ENCODE measurements around the gene KCNH2. TPM values are rescaled to one million over a fixed set of nuclear protein-coding genes. Genes with fewer than 3 reads are reported as not detected.

KCNH2 gene
- total RNA-seq, 1 donor from 2014 or later: 0.37 TPM

DNA sequence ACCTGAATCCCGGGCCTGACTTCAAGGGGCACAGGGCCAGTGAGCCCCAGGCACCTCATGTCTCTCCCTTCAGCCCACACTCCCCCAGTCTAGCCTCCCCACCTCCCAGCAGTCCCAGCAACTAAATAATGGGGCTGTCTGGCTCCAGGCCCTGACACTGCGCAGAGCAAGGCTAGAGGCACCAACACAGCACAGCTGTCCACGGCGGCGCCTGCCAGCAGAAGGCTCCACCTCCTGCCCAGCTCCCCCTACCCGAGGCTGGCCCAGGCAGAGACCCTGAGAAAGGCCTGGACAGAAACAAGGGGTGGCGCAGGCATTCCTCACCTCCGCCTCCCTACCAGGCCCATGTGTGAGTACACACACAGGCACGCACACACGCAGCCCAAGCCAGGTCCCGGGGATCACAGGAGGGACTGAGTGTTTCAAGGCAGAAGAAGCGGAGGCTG, 6.1 kb downstream of the KCNH2 start:
- Mint-ChIP-seq H3K27me3 (peaks cover 23% of the 10 kb centered on the region), H3K9me3 (no peaks in the 10 kb centered on the region), H3K4me1 (peaks cover 12% of the 10 kb centered on the region), H3K4me3 (no peak overlapping the region), H3K36me3 (ENCODE audit: low read depth) (peaks cover 3% of the 10 kb centered on the region), H3K27ac (no peak overlapping the region)
- DNase-seq: no peak
- intact Hi-C loops (cut with micrococcal nuclease): loop anchor here (10.0 kb wide), 1 partner anchor 143 kb away; no protein-coding TSS in a partner anchor

GRCh38 chr7:150971242-150972022, 6.7 kb downstream of the KCNH2 start:
- H3K36me3 Mint-ChIP-seq (ENCODE audit: low read depth): no peaks in the 10 kb centered on the region
- no peak for DNase-seq
- H3K27ac Mint-ChIP-seq: no peak overlapping the region
- H3K4me1 Mint-ChIP-seq: peaks cover 9% of the 10 kb centered on the region
- H3K27me3 Mint-ChIP-seq: peaks cover 19% of the 10 kb centered on the region
- intact Hi-C loops (cut with micrococcal nuclease): loop anchor here (10.0 kb wide), 1 partner anchor 143 kb away; no protein-coding TSS in a partner anchor
- H3K9me3 Mint-ChIP-seq: no peaks in the 10 kb centered on the region
- H3K4me3 Mint-ChIP-seq: no peak overlapping the region

GRCh38 chr7:150970424-150970823, 7.7 kb downstream of the KCNH2 start:
- no peaks in the 10 kb centered on the region for H3K36me3 Mint-ChIP-seq (ENCODE audit: low read depth)
- no peak overlapping the region for H3K27ac Mint-ChIP-seq
- H3K27me3 Mint-ChIP-seq: peaks cover 20% of the 10 kb centered on the region
- peaks cover 7% of the 10 kb centered on the region for H3K4me1 Mint-ChIP-seq
- no peaks in the 10 kb centered on the region for H3K9me3 Mint-ChIP-seq
- intact Hi-C loops (cut with micrococcal nuclease): loop anchor here (10.0 kb wide), 1 partner anchor 144 kb away; no protein-coding TSS in a partner anchor
- DNase-seq: no peak
- H3K4me3 Mint-ChIP-seq: no peak overlapping the region

DNA sequence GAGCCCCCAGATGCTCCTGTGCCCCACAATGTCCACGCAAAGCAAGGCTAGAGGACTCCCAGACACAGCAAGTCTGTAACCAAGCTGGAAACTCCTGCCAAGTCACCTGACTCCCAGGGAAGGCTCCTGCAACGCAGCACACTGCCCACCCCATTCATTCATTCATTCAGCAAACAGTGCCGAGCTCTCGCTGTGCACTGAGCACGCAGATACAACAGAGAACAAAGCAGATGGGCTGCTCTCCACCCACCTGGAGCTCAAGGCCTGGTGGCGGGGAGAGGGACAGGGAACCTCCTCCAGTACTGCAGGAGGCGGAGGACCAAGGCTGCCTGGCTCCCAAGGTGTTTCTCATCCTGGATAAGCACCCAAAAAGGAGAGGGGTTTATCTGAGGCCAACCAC, 8.6 kb downstream of the KCNH2 start:
- Mint-ChIP-seq H3K4me3 (no peak overlapping the region), H3K9me3 (no peaks in the 10 kb centered on the region), H3K27ac (no peak overlapping the region), H3K4me1 (peaks cover 3% of the 10 kb centered on the region), H3K36me3 (ENCODE audit: low read depth) (no peaks in the 10 kb centered on the region), H3K27me3 (peaks cover 24% of the 10 kb centered on the region)
- DNase-seq: no peak
- intact Hi-C loops (cut with micrococcal nuclease): no loop called here

- H3K27ac Mint-ChIP-seq: no peak overlapping the region
- no peaks in the 10 kb centered on the region for H3K9me3 Mint-ChIP-seq
- no peak overlapping the region for H3K4me3 Mint-ChIP-seq
Measured at GRCh38 chr7:150968734-150969372, 9.3 kb downstream of the KCNH2 start.

DNA sequence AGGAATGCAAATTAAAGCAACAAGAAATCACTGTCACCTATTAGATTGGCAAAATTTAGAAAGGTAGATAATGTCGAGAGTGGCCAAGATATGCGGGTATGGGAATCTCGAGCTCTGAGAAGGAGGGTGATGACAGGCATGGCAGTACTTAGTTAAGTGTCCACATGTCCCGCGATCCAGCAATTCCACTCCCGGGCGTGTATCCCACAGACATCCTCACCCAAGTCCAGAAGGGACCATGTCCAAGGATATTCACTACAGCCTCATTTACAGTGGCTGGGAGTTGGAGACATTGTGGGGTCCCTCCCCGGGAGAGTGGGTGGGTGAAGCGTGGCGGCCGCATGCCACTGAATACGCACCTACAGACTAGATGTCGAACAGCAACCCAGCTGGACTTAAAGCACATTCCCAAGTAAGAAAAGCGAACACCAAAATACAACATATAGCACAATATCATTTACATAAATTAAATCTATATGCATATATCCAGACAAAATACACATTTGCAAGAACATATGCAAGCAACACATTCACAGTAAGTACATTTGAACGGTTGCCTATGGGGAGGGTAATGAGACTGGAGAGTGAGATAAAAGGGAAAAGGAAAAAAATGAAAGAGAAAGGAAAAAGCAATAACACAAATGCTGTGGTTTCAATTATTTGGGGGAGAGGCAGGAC, 9.9 kb downstream of the KCNH2 start:
- Mint-ChIP-seq H3K4me3 (no peak overlapping the region), H3K36me3 (ENCODE audit: low read depth) (no peaks in the 10 kb centered on the region), H3K27ac (no peak overlapping the region), H3K27me3 (peaks cover 24% of the 10 kb centered on the region), H3K9me3 (no peaks in the 10 kb centered on the region), H3K4me1 (no peaks in the 10 kb centered on the region)
- intact Hi-C loops (cut with micrococcal nuclease): no loop called here
- DNase-seq: no peak

More at GRCh38 chr7:150968734-150969372, 9.3 kb downstream of the KCNH2 start:
- DNase-seq: no peak
- peaks cover 24% of the 10 kb centered on the region for H3K27me3 Mint-ChIP-seq
- H3K36me3 Mint-ChIP-seq (ENCODE audit: low read depth): no peaks in the 10 kb centered on the region
- H3K4me1 Mint-ChIP-seq: no peaks in the 10 kb centered on the region
- intact Hi-C loops (cut with micrococcal nuclease): no loop called here

GRCh38 chr7:150967349-150967748, 10.8 kb downstream of the KCNH2 start:
- DNase-seq: no peak
- H3K27ac Mint-ChIP-seq: no peak overlapping the region
- peaks cover 23% of the 10 kb centered on the region for H3K27me3 Mint-ChIP-seq
- no peaks in the 10 kb centered on the region for H3K36me3 Mint-ChIP-seq (ENCODE audit: low read depth)
- no peaks in the 10 kb centered on the region for H3K9me3 Mint-ChIP-seq
- intact Hi-C loops (cut with micrococcal nuclease): no loop called here
- H3K4me1 Mint-ChIP-seq: peaks cover 2% of the 10 kb centered on the region
- H3K4me3 Mint-ChIP-seq: no peak overlapping the region

- no peaks in the 10 kb centered on the region for H3K36me3 Mint-ChIP-seq (ENCODE audit: low read depth)
- no peak overlapping the region for H3K4me3 Mint-ChIP-seq
Measured at GRCh38 chr7:150966002-150966401, 12.1 kb downstream of the KCNH2 start.

DNA sequence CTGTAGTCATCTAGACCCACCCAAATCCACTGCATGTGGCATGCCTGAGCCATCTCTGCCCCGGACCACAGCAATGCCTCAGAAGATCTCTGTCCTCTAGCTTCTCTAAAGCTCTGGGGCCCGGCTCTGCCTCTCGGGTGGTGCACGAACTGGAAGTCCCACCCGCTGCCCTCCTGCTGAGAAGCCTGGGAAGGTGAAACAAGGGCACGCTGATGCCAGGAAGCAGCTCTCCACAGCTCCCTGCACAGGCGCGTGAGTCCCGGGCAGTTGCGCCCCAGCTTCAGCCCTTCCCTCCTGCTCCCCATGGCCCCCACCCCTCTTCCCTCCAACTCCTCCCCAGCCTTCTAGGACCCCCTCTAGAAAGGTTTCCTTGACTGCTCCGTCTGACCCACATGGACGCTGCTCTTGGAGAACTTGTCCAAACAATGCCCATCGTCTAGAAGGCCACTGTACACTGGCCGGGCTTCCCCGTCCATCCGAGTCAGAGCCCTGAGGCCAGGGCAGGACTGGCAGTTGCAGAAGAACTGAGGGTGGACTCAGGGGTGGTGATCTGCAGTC, 12.8 kb downstream of the KCNH2 start:
- peaks cover 2% of the 10 kb centered on the region for H3K4me1 Mint-ChIP-seq

More at GRCh38 chr7:150966002-150966401, 12.1 kb downstream of the KCNH2 start:
- no peak overlapping the region for H3K27ac Mint-ChIP-seq
- DNase-seq: no peak
- peaks cover 2% of the 10 kb centered on the region for H3K4me1 Mint-ChIP-seq
- H3K9me3 Mint-ChIP-seq: no peaks in the 10 kb centered on the region
- peaks cover 24% of the 10 kb centered on the region for H3K27me3 Mint-ChIP-seq
- intact Hi-C loops (cut with micrococcal nuclease): no loop called here

DNA sequence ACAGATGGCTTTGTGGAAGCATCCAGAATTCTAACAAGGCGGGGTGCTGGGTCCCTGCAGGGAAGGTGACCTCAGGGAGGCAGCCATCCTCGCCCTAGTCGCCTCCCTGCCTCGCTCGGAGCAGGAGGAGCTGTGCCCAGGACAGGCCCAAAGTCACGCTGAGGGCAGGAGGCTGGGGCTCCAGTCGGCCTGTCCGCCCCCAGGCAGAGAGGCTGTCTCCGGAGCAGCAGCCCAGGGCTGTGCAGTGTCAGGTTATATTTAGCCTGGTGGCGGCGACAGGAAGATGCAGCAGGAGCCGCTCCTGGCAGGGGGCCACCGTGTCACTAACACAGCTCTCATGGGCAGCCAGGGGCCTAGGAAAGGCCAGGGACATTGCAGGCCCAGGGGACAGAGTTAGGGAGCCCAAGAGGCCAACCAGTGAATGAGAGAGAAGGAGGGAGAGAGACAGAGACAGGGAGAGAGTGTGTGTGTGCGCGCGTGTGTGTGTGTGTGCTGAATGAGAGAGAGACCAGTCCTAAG, 13.5 kb downstream of the KCNH2 start:
- Mint-ChIP-seq H3K27ac (no peak overlapping the region), H3K36me3 (ENCODE audit: low read depth) (no peaks in the 10 kb centered on the region), H3K27me3 (peaks cover 32% of the 10 kb centered on the region), H3K4me1 (peaks cover 5% of the 10 kb centered on the region), H3K9me3 (no peaks in the 10 kb centered on the region), H3K4me3 (no peak overlapping the region)
- intact Hi-C loops (cut with micrococcal nuclease): no loop called here
- DNase-seq: no peak

More for the DNA sequence above, 12.8 kb downstream of the KCNH2 start:
- no peak for DNase-seq
- no peak overlapping the region for H3K27ac Mint-ChIP-seq
- H3K36me3 Mint-ChIP-seq (ENCODE audit: low read depth): no peaks in the 10 kb centered on the region
- no peaks in the 10 kb centered on the region for H3K9me3 Mint-ChIP-seq
- intact Hi-C loops (cut with micrococcal nuclease): no loop called here
- H3K27me3 Mint-ChIP-seq: peaks cover 28% of the 10 kb centered on the region
- H3K4me3 Mint-ChIP-seq: no peak overlapping the region

- no peak for DNase-seq
- Mint-ChIP-seq H3K27me3 (peaks cover 39% of the 10 kb centered on the region), H3K9me3 (no peaks in the 10 kb centered on the region), H3K4me3 (no peak overlapping the region), H3K27ac (no peak overlapping the region), H3K36me3 (ENCODE audit: low read depth) (no peaks in the 10 kb centered on the region), H3K4me1 (peaks cover 5% of the 10 kb centered on the region)
- intact Hi-C loops (cut with micrococcal nuclease): loop anchor here (1.0 kb wide), 1 partner anchor 22 kb away; no protein-coding TSS in a partner anchor
Measured at GRCh38 chr7:150963707-150964559, 14.2 kb downstream of the KCNH2 start.

DNA sequence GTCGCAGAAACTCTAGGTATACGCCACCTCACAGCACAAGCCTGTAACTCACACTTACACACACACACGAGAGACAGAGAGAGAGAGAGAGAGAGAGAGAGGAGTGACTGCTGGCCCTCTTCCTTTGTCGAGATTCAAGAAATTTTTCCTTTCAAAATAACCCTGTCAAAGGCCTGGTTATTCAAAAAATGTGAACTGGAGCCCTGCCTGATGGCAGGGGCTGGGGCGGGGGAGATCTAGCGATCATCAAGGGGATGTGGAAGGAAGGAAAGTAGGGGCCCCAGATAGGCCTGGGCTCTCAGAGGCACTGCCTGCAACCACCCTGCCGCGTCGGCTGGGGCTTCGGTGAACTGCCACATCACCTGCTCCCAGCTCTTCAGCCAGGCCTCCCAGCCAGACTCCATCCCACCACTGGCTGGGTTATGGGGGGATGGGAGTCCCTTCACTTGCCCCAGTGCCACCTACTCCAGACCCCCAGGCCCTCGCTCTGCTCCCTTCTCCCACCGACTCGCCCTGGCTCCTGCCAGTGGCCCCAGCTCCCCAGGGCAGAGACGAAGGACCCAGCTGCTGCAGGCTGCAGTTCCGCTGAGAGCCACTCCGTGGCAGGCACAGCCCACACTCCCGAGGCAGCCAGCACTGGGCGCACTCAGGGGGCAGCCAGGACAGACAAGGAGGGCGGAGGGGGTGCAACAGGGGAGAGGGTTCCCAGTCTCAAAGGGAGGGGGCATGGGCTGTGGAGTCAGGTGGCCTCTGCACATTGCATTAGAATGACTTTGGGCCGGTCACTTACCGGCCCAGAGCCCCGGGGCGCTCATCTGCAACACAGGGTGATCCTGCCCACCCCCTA, 15.3 kb downstream of the KCNH2 start:
- Mint-ChIP-seq H3K4me1 (peaks cover 5% of the 10 kb centered on the region), H3K36me3 (ENCODE audit: low read depth) (no peaks in the 10 kb centered on the region), H3K27me3 (peaks cover 42% of the 10 kb centered on the region), H3K27ac (no peak overlapping the region), H3K9me3 (no peaks in the 10 kb centered on the region), H3K4me3 (no peak overlapping the region)
- intact Hi-C loops (cut with micrococcal nuclease): loop anchor here (1.0 kb wide), 1 partner anchor 24 kb away; no protein-coding TSS in a partner anchor
- DNase-seq: peak; percentile 89

All from activated CD4-positive, alpha-beta T cell treated with anti-CD3 and anti-CD28 coated beads, Interleukin-2, amount 10 ng/mL, durations not matched to agents 24 days and 14 days (primary cell).